Endothelial cell of umbilical vein (primary cell): ENCODE measurements around the gene AHSA1. TPM values are rescaled to one million over a fixed set of nuclear protein-coding genes. Genes with fewer than 3 reads are reported as not detected.

Experiments used
- BruUV-seq: library from RNA; stranded (reverse); fragments of 400-500 nt; replicated peaks from 2 replicates; lab custom pipeline; 2021; lab: Mats Ljungman, UMichigan
- CTCF ChIA-PET: fragments of 300-600, 350-600 bp; sonication (Branson Sonifier 250); formaldehyde crosslinking; loops from one replicate; lab custom pipeline; 2021; ENCODE audit warnings: antibody characterized with exemption, inconsistent platforms; lab: Charles Lee
- POLR2A ChIA-PET: fragments of 300-600, 350-600 bp; sonication (Branson Sonifier 250); formaldehyde crosslinking; loops from one replicate; lab custom pipeline; 2021; ENCODE audit warnings: antibody characterized with exemption, inconsistent platforms; lab: Charles Lee
- DNase-seq: peaks from one replicate; pipeline ENCODE4 v3.0.0-alpha.2; 2011; ENCODE audit warnings: low read depth, low spot score
- FAIRE-seq: peaks from 2 replicates; lab custom pipeline; 2011; peaks lifted over from hg19 to GRCh38; lab: Jason Lieb, UNC
- H2AFZ ChIP-seq: 2 replicates; pipeline ENCODE4 v1.6.0; 2012; ENCODE audit warnings: low read depth, low read length, control low read depth, inconsistent platforms
- H3K27ac ChIP-seq: 2 replicates; pipeline ENCODE4 v1.5.1; 2011; ENCODE audit warnings: low read depth, mild to moderate bottlenecking, control low read depth, low read length, moderate library complexity; ENCODE audit not compliant: insufficient read depth
- H3K27me3 ChIP-seq, 2 experiments: 2 replicates each; pipeline versions ENCODE4 v1.6.0 to v1.6.1; 2011; ENCODE audit warnings: low read length in 2 of 2, mixed read lengths in 1 of 2; ENCODE audit not compliant: control insufficient read depth in 2 of 2, insufficient read depth in 2 of 2
- H3K36me3 ChIP-seq, 2 experiments: 2 replicates in 1 of 2; 3 replicates in 1 of 2; pipeline ENCODE4 v1.5.1; 2011; ENCODE audit warnings: low read length in 2 of 2, mild to moderate bottlenecking in 1 of 2, moderate library complexity in 1 of 2; ENCODE audit not compliant: control insufficient read depth in 2 of 2, insufficient read depth in 2 of 2; ENCODE audit errors: extremely low read depth in 1 of 2
- H3K4me1 ChIP-seq: 3 replicates; pipeline ENCODE4 v1.5.1; 2011; ENCODE audit warnings: mild to moderate bottlenecking, low read length; ENCODE audit not compliant: control insufficient read depth, insufficient read depth; ENCODE audit errors: extremely low read depth
- H3K4me2 ChIP-seq: 2 replicates; pipeline ENCODE4 v1.6.1; 2011; ENCODE audit warnings: low read length, control low read depth, mixed read lengths; ENCODE audit not compliant: insufficient read depth
- H3K4me3 ChIP-seq, 3 experiments: fragments of 200-600 bp in 1 of 3; sonication (generic), shearing (Covaris generic) in 1 of 3; replicated peaks in 1 of 3; 2 replicates each; pipeline ENCODE4 v1.5.1; 2011 to 2016; ENCODE audit warnings: control low read depth in 3 of 3, low read length in 3 of 3, mild to moderate bottlenecking in 2 of 3, inconsistent platforms in 1 of 3, low read depth in 1 of 3, moderate library complexity in 1 of 3; ENCODE audit not compliant: insufficient read depth in 1 of 3
- H3K79me2 ChIP-seq: 2 replicates; pipeline ENCODE4 v1.6.0; 2012; ENCODE audit warnings: low read length, inconsistent platforms; ENCODE audit not compliant: control insufficient read depth, insufficient read depth
- H3K9ac ChIP-seq: replicated peaks from 2 replicates; pipeline ENCODE3; 2011; ENCODE audit warnings: low read length, control low read depth; ENCODE audit not compliant: insufficient read depth; ENCODE audit errors: extremely low read depth
- H3K9me1 ChIP-seq: replicated peaks from 3 replicates; pipeline ENCODE4 v1.6.0; 2011; ENCODE audit warnings: mild to moderate bottlenecking, low read length; ENCODE audit not compliant: control insufficient read depth, insufficient read depth; ENCODE audit errors: extremely low read depth
- H3K9me3 ChIP-seq: replicated peaks from 2 replicates; pipeline ENCODE4 v1.5.1; 2012; ENCODE audit warnings: low read length, inconsistent platforms; ENCODE audit not compliant: control insufficient read depth, insufficient read depth
- H4K20me1 ChIP-seq: replicated peaks from 2 replicates; pipeline ENCODE3; 2011; ENCODE audit warnings: mild to moderate bottlenecking, low read length; ENCODE audit not compliant: control insufficient read depth, insufficient read depth; ENCODE audit errors: extremely low read depth
- CTCF ChIP-seq, 2 donors: IDR thresholded peaks; 1 replicate in 1 of 2; 2 replicates in 1 of 2; pipeline ENCODE4 v1.5.1; 2011; ENCODE audit warnings: low read length in 2 of 2, mild to moderate bottlenecking in 2 of 2, moderate library complexity in 2 of 2, control low read depth in 1 of 2, inconsistent platforms in 1 of 2, low read depth in 1 of 2; ENCODE audit not compliant: insufficient read depth in 1 of 2; ENCODE audit errors: extremely low read depth in 1 of 2
- EZH2 ChIP-seq: IDR thresholded peaks from 2 replicates; pipeline ENCODE4 v1.6.1; 2012; ENCODE audit warnings: borderline replicate concordance, low read depth, mild to moderate bottlenecking, moderate library complexity, low read length, inconsistent platforms; ENCODE audit not compliant: severe bottlenecking
- FOS ChIP-seq: IDR thresholded peaks from 2 replicates; pipeline ENCODE4 v1.6.1; 2011; ENCODE audit warnings: mild to moderate bottlenecking, low read length, moderate library complexity, borderline replicate concordance; ENCODE audit not compliant: insufficient read depth
- GATA2 ChIP-seq: IDR thresholded peaks from 2 replicates; pipeline ENCODE4 v1.7.0; 2011; ENCODE audit warnings: low read depth, mild to moderate bottlenecking, moderate library complexity, mixed read lengths, low read length; ENCODE audit not compliant: insufficient read length, insufficient read depth
- JUN ChIP-seq: IDR thresholded peaks from 2 replicates; pipeline ENCODE4 v1.6.1; 2011; ENCODE audit warnings: borderline replicate concordance, low read depth; ENCODE audit not compliant: insufficient read length, insufficient read depth
- MYC ChIP-seq: IDR thresholded peaks from one replicate; pipeline ENCODE4 v1.6.1; 2011; ENCODE audit warnings: mild to moderate bottlenecking, low read depth, low read length
- POLR2A ChIP-seq: IDR thresholded peaks from 2 replicates; pipeline ENCODE4 v1.6.1; 2012; ENCODE audit warnings: low read depth, mild to moderate bottlenecking, control low read depth, low read length
- POLR2AphosphoS5 ChIP-seq: IDR thresholded peaks from 2 replicates; pipeline ENCODE4 v1.6.1; 2012; ENCODE audit warnings: low read depth, mild to moderate bottlenecking, control low read depth, low read length, moderate library complexity; ENCODE audit not compliant: insufficient read depth
- dilution Hi-C: fragments of 300-500 bp; cut with MboI; formaldehyde crosslinking; loops from one replicate; pipeline ENCODE4 v1.15.0; 2019; ENCODE audit warnings: low sequenced_read_pairs; ENCODE audit not compliant: extremely low pct_ligation_motif_present
- intact Hi-C: fragments of 100-400 bp; cut with micrococcal nuclease; formaldehyde crosslinking; loops from one replicate; pipeline ENCODE4 v1.10.0; 2022
- polyA plus RNA-seq, 4 experiments: library from polyadenylated mRNA; depleted of rRNA in 3 of 4; stranded (reverse) in 3 of 4; unstranded in 1 of 4; fragments of >200 nt; gene quantifications; 2 replicates each; pipeline versions ENCODE4 v1.2.1 to v1.2.3, GENCODE V29; 2011 to 2012; ENCODE audit warnings: missing spikeins in 1 of 4
- total RNA-seq: library from RNA; stranded (reverse); gene quantifications from 2 replicates; pipeline ENCODE4 v1.2.3, GENCODE V29; 2021
- TF ChIP-seq, protein P1 (sequence below): IDR thresholded peaks from 2 replicates; pipeline ENCODE4 v1.6.1; 2011; ENCODE audit not compliant: insufficient read depth, insufficient read length

AHSA1 gene
- total and polyA plus RNA-seq, 2 donors (not counting 3 experiments of a cell fraction or from before 2014, with no cell fraction given) = 122 to 166 TPM

DNA sequence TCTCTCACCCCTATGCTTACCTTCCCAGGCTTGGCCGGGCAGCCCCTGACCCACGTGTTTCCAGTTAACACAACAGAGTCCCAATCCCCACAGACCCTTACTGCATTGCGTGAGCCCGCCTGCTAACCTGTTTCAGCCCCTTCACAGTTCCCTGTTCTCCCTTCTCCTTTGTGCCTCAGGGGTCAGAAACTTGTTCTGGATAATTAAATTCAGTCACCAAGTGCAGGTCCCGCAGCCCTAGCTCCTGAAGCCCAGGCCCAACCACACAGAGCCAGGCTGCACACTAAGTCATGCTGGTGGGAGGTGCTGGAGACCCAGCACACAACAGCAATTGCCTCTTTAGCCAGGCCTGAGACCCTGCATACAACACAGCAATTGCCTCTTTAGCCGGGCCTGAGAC, 31.1 kb downstream of the AHSA1 start:
- FAIRE-seq (no peak), DNase-seq (no peak)
- no peaks in the 10 kb centered on the region for H3K9me3 ChIP-seq
- no peaks in the 10 kb centered on the region for H3K4me1 ChIP-seq
- ChIA-PET POLR2A (no interaction called here), CTCF (interaction anchor here (2.2 kb wide), 1 partner anchor 13 kb away, joined by 4 read pairs; no protein-coding TSS in a partner anchor)
- no peak overlapping the region for H2AFZ ChIP-seq
- TF ChIP-seq CTCF (IDR thresholded peaks at IDR 0.05; ENCODE audit: extremely low read depth in 1 of 2, insufficient read depth in 1 of 2, low read depth in 1 of 2, low read length in 2 of 2) = no peak
- TF ChIP-seq GATA2 = no peak
- no peak for TF ChIP-seq JUN
- TF ChIP-seq FOS = no peak
- H4K20me1 ChIP-seq = no peaks in the 10 kb centered on the region
- no peaks in the 10 kb centered on the region for H3K36me3 ChIP-seq
- dilution Hi-C loops (no loop called here), intact Hi-C loops (no loop called here)
- H3K9me1 ChIP-seq = no peaks in the 10 kb centered on the region
- no peak overlapping the region for H3K27ac ChIP-seq
- no peak overlapping the region for H3K4me2 ChIP-seq
- no peaks in the 10 kb centered on the region for H3K27me3 ChIP-seq
- BruUV-seq = no TSS peak
- no peaks in the 10 kb centered on the region for H3K79me2 ChIP-seq
- H3K4me3 ChIP-seq = no peak overlapping the region
- H3K9ac ChIP-seq = no peak overlapping the region

- ChIA-PET CTCF (interaction anchor here (2.2 kb wide), 1 partner anchor 14 kb away, joined by 4 read pairs; no protein-coding TSS in a partner anchor), POLR2A (no interaction called here)
- FAIRE-seq (no peak), DNase-seq (no peak)
- no peak overlapping the region for H3K9ac ChIP-seq
- BruUV-seq = no TSS peak
- no peaks in the 10 kb centered on the region for H3K36me3 ChIP-seq
- H3K4me1 ChIP-seq = no peaks in the 10 kb centered on the region
- H3K9me3 ChIP-seq = no peaks in the 10 kb centered on the region
- H3K79me2 ChIP-seq = no peaks in the 10 kb centered on the region
- H3K4me2 ChIP-seq = no peak overlapping the region
- no peaks in the 10 kb centered on the region for H4K20me1 ChIP-seq
- no peak overlapping the region for H3K4me3 ChIP-seq
- H2AFZ ChIP-seq = no peak overlapping the region
- no peak for TF ChIP-seq JUN
- TF ChIP-seq MYC = no peak
- TF ChIP-seq POLR2AphosphoS5 = no peak
- no peak for TF ChIP-seq FOS
- TF ChIP-seq, protein P1, sequence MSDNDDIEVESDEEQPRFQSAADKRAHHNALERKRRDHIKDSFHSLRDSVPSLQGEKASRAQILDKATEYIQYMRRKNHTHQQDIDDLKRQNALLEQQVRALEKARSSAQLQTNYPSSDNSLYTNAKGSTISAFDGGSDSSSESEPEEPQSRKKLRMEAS = no peak
- no peak for TF ChIP-seq EZH2
- no peak for TF ChIP-seq POLR2A
- TF ChIP-seq GATA2 = no peak
- no peak for TF ChIP-seq CTCF (IDR thresholded peaks at IDR 0.05; ENCODE audit: extremely low read depth in 1 of 2, insufficient read depth in 1 of 2, low read depth in 1 of 2, low read length in 2 of 2)
- intact Hi-C loops (no loop called here), dilution Hi-C loops (no loop called here)
- H3K27me3 ChIP-seq = no peaks in the 10 kb centered on the region
- no peaks in the 10 kb centered on the region for H3K9me1 ChIP-seq
- H3K27ac ChIP-seq = no peak overlapping the region
Measured at GRCh38 chr14:77490347-77490986, 32.6 kb downstream of the AHSA1 start.
